MCF 10A (cell line): ENCODE measurements around the gene PMVK. TPM values are rescaled to one million over a fixed set of nuclear protein-coding genes. Genes with fewer than 3 reads are reported as not detected.

Experiments used
- BruUV-seq: library from RNA; stranded (reverse); fragments of 400-500 nt; replicated peaks from 2 replicates; lab custom pipeline; 2021; lab: Mats Ljungman, UMichigan
- CTCF ChIA-PET: fragments of 300-600 bp; sonication (Branson Sonifier 250); formaldehyde crosslinking; extraction: SDS; loops from one replicate; lab custom pipeline; 2021; ENCODE audit warnings: antibody characterized with exemption, inconsistent platforms; lab: Yijun Ruan, JAX
- POLR2A ChIA-PET: fragments of 300-600, 350-650 bp; sonication (Branson Sonifier 250); formaldehyde crosslinking; extraction: SDS; loops from one replicate; lab custom pipeline; 2020; ENCODE audit warnings: antibody characterized with exemption, inconsistent platforms; lab: Yijun Ruan, JAX
- DNase-seq: peaks from one replicate; pipeline ENCODE4 v3.0.0-alpha.2; 2018; ENCODE audit not compliant: unreplicated experiment
- H3K27ac Mint-ChIP-seq: one replicate; pipeline ENCODE4 v1.8.0; 2022; ENCODE audit warnings: mild to moderate bottlenecking, low read depth, mixed read lengths; ENCODE audit not compliant: unreplicated experiment
- H3K27me3 Mint-ChIP-seq: one replicate; pipeline ENCODE4 v1.8.0; 2022; ENCODE audit warnings: mixed read lengths; ENCODE audit not compliant: insufficient read depth, unreplicated experiment
- H3K36me3 Mint-ChIP-seq: one replicate; pipeline ENCODE4 v1.8.0; 2022; ENCODE audit warnings: mild to moderate bottlenecking, moderate library complexity, mixed read lengths; ENCODE audit not compliant: insufficient read depth, unreplicated experiment
- H3K4me1 Mint-ChIP-seq: one replicate; pipeline ENCODE4 v1.8.0; 2022; ENCODE audit warnings: mixed read lengths; ENCODE audit not compliant: insufficient read depth, unreplicated experiment
- H3K4me3 Mint-ChIP-seq: one replicate; pipeline ENCODE4 v1.8.0; 2022; ENCODE audit warnings: mild to moderate bottlenecking, moderate library complexity, mixed read lengths; ENCODE audit not compliant: unreplicated experiment
- H3K9me3 Mint-ChIP-seq: one replicate; pipeline ENCODE4 v1.8.0; 2022; ENCODE audit warnings: mixed read lengths; ENCODE audit not compliant: unreplicated experiment
- CTCF ChIP-seq: fragments of 200-600 bp; IDR thresholded peaks from one replicate; pipeline ENCODE4 v1.8.0; 2022; ENCODE audit warnings: antibody characterized with exemption, mild to moderate bottlenecking; ENCODE audit not compliant: unreplicated experiment
- intact Hi-C: fragments of 100-400 bp; cut with micrococcal nuclease; formaldehyde crosslinking; loops from 2 replicates; pipeline ENCODE4 v1.14.1; 2022
- total RNA-seq: library from RNA; stranded (reverse); gene quantifications from 2 replicates; pipeline ENCODE4 v1.2.3, GENCODE V29; 2022

Gene PMVK
- total RNA-seq, 1 experiment from 2014 or later: 68.9 TPM

GRCh38 chr1:154953611-154954038 is 17.1 kb upstream of the PMVK start:
- no peak for TF ChIP-seq CTCF
- intact Hi-C loops: no loop called here
- ChIA-PET POLR2A (interaction anchor here (1.2 to 39.6 kb wide), 5 partner anchors 10 to 85 kb away, joined by 3 to 1917 read pairs (median 19); partner anchors contain the start of genes CKS1B, FLAD1, LENEP and PMVK), CTCF (interaction anchor here (0.6 to 4.2 kb wide), 13 partner anchors 13 to 394 kb away, joined by 3 to 45 read pairs (median 6); partner anchors contain the start of genes FLAD1 and PMVK)
- Mint-ChIP-seq H3K36me3 (peaks cover 7% of the 10 kb centered on the region), H3K9me3 (no peaks in the 10 kb centered on the region), H3K27me3 (no peaks in the 10 kb centered on the region), H3K27ac (no peak overlapping the region), H3K4me1 (peaks cover 43% of the 10 kb centered on the region), H3K4me3 (no peak overlapping the region)
- no peak for DNase-seq
- no TSS peak for BruUV-seq

DNA sequence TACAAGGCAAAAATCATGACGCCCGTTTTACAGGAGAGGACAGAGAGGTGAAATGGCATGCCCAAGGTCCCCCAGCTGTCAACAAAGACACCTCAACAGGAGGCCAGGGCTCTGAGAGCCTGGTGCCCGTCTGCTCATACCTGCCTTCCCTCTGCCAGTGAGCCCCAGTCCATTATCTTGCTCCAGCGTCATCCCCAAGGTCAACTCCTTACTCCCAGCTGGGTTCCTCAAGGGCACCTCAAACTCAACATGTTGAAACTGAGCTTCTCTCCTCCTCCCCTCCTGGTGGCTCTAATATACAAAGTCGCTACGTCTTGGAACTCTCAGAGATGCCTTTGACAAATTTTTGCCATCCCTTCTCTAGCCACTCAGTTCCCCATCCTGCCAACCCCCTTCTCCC is 16.1 kb upstream of the PMVK start:
- no peaks in the 10 kb centered on the region for H3K27me3 Mint-ChIP-seq
- H3K27ac Mint-ChIP-seq: no peak overlapping the region

GRCh38 chr1:154951901-154952657 is 15.6 kb upstream of the PMVK start:
- H3K36me3 Mint-ChIP-seq: peaks cover 6% of the 10 kb centered on the region
- ChIA-PET CTCF (interaction anchor here (0.6 to 2.6 kb wide), 10 partner anchors 9 to 473 kb away, joined by 3 to 6 read pairs (median 4); no protein-coding TSS in a partner anchor), POLR2A (interaction anchor here (1.2 to 39.6 kb wide), 4 partner anchors 8 to 37 kb away, joined by 4 to 1917 read pairs (median 59); partner anchors contain the start of genes CKS1B, FLAD1, LENEP and PMVK)
- intact Hi-C loops: no loop called here
- no peak for DNase-seq
- no peak for TF ChIP-seq CTCF
- peaks cover 38% of the 10 kb centered on the region for H3K4me1 Mint-ChIP-seq
- H3K27me3 Mint-ChIP-seq: no peaks in the 10 kb centered on the region
- BruUV-seq: no TSS peak
- H3K9me3 Mint-ChIP-seq: no peaks in the 10 kb centered on the region
- H3K4me3 Mint-ChIP-seq: no peak overlapping the region
- H3K27ac Mint-ChIP-seq: no peak overlapping the region

More for the DNA sequence above, 16.1 kb upstream of the PMVK start:
- POLR2A ChIA-PET: interaction anchor here (1.2 to 39.6 kb wide), 5 partner anchors 9 to 86 kb away, joined by 3 to 1917 read pairs (median 6); partner anchors contain the start of genes CKS1B, FLAD1, LENEP and PMVK
- H3K4me3 Mint-ChIP-seq: no peak overlapping the region
- TF ChIP-seq CTCF: no peak
- H3K36me3 Mint-ChIP-seq: peaks cover 4% of the 10 kb centered on the region
- no TSS peak for BruUV-seq
- no peak for DNase-seq
- peaks cover 43% of the 10 kb centered on the region for H3K4me1 Mint-ChIP-seq
- H3K9me3 Mint-ChIP-seq: no peaks in the 10 kb centered on the region
- intact Hi-C loops: no loop called here
- CTCF ChIA-PET: interaction anchor here (0.6 to 2.6 kb wide), 7 partner anchors 8 to 473 kb away, joined by 3 to 12 read pairs (median 4); partner anchors contain the start of gene PYGO2

- H3K36me3 Mint-ChIP-seq: peaks cover 12% of the 10 kb centered on the region
- intact Hi-C loops: no loop called here
- BruUV-seq: no TSS peak
- POLR2A ChIA-PET: interaction anchor here (0.5 to 3.9 kb wide), 4 partner anchors 11 to 187 kb away, joined by 3 to 26 read pairs (median 6); partner anchors contain the start of genes PMVK and SHC1
- no peaks in the 10 kb centered on the region for H3K9me3 Mint-ChIP-seq
- no peak for DNase-seq
- peaks cover 11% of the 10 kb centered on the region for H3K4me1 Mint-ChIP-seq
- no peak overlapping the region for H3K27ac Mint-ChIP-seq
- no peaks in the 10 kb centered on the region for H3K27me3 Mint-ChIP-seq
- no peak for TF ChIP-seq CTCF
- CTCF ChIA-PET: interaction anchor here (0.6 to 1.3 kb wide), 4 partner anchors 12 to 85 kb away, joined by 3 read pairs; no protein-coding TSS in a partner anchor
- no peak overlapping the region for H3K4me3 Mint-ChIP-seq
Measured at GRCh38 chr1:154948079-154948478, 11.6 kb upstream of the PMVK start.
